ENCODE measurements around the gene PRIM2. TPM values are rescaled to one million over a fixed set of nuclear protein-coding genes. Genes with fewer than 3 reads are reported as not detected.
"Not testable (repeated sequence)": the region's sequence is repeated elsewhere in the genome, so short reads cannot be mapped to it uniquely, and the experiment has no call there.

PRIM2 gene
- total RNA-seq, 2 experiments from 2014 or later = 29.3 to 32.9 TPM

- H3K4me3 Mint-ChIP-seq; DNase-seq; H3K4me1 Mint-ChIP-seq; H3K27ac Mint-ChIP-seq; ATAC-seq (ENCODE audit: low read depth); H3K9me3 Mint-ChIP-seq; POLR2A ChIA-PET; H3K27me3 Mint-ChIP-seq: not testable (repeated sequence)
- peaks cover 11% of the 10 kb centered on the region for H3K36me3 Mint-ChIP-seq
Measured at GRCh38 chr6:57488551-57488950, 171.1 kb downstream of the PRIM2 start.

- ATAC-seq (ENCODE audit: low read depth); H3K27ac Mint-ChIP-seq; H3K4me1 Mint-ChIP-seq; H3K9me3 Mint-ChIP-seq; POLR2A ChIA-PET; H3K4me3 Mint-ChIP-seq; DNase-seq; H3K27me3 Mint-ChIP-seq: not testable (repeated sequence)
- H3K36me3 Mint-ChIP-seq = peaks cover 11% of the 10 kb centered on the region
Measured at GRCh38 chr6:57489887-57490286, 172.5 kb downstream of the PRIM2 start.

GRCh38 chr6:57491795-57492194 is 174.4 kb downstream of the PRIM2 start:
- DNase-seq; H3K36me3 Mint-ChIP-seq; ATAC-seq (ENCODE audit: low read depth); H3K4me3 Mint-ChIP-seq; H3K27ac Mint-ChIP-seq; H3K4me1 Mint-ChIP-seq; H3K9me3 Mint-ChIP-seq; H3K27me3 Mint-ChIP-seq; POLR2A ChIA-PET: not testable (repeated sequence)

- DNase-seq; H3K27ac Mint-ChIP-seq; H3K27me3 Mint-ChIP-seq; H3K9me3 Mint-ChIP-seq; ATAC-seq (ENCODE audit: low read depth); H3K36me3 Mint-ChIP-seq; POLR2A ChIA-PET; H3K4me1 Mint-ChIP-seq; H3K4me3 Mint-ChIP-seq: not testable (repeated sequence)
Measured at GRCh38 chr6:57496251-57496650, 178.8 kb downstream of the PRIM2 start.

- H3K36me3 Mint-ChIP-seq = peaks cover 13% of the 10 kb centered on the region
- H3K27ac Mint-ChIP-seq; H3K27me3 Mint-ChIP-seq; H3K4me1 Mint-ChIP-seq; DNase-seq; ATAC-seq (ENCODE audit: low read depth); POLR2A ChIA-PET; H3K9me3 Mint-ChIP-seq; H3K4me3 Mint-ChIP-seq: not testable (repeated sequence)
Measured at GRCh38 chr6:57500368-57501021, 183.1 kb downstream of the PRIM2 start.

- H3K4me1 Mint-ChIP-seq; H3K4me3 Mint-ChIP-seq; POLR2A ChIA-PET; H3K27ac Mint-ChIP-seq; H3K27me3 Mint-ChIP-seq; DNase-seq; H3K9me3 Mint-ChIP-seq; ATAC-seq (ENCODE audit: low read depth): not testable (repeated sequence)
- peaks cover 11% of the 10 kb centered on the region for H3K36me3 Mint-ChIP-seq
Measured at GRCh38 chr6:57502387-57502786, 185.0 kb downstream of the PRIM2 start.

GRCh38 chr6:57505251-57505650 is 187.8 kb downstream of the PRIM2 start:
- H3K9me3 Mint-ChIP-seq; H3K4me1 Mint-ChIP-seq; H3K27ac Mint-ChIP-seq; H3K4me3 Mint-ChIP-seq; POLR2A ChIA-PET; ATAC-seq (ENCODE audit: low read depth); DNase-seq; H3K27me3 Mint-ChIP-seq; H3K36me3 Mint-ChIP-seq: not testable (repeated sequence)

- DNase-seq; H3K4me1 Mint-ChIP-seq; POLR2A ChIA-PET; H3K36me3 Mint-ChIP-seq; H3K27ac Mint-ChIP-seq; H3K4me3 Mint-ChIP-seq; H3K9me3 Mint-ChIP-seq; H3K27me3 Mint-ChIP-seq; ATAC-seq (ENCODE audit: low read depth): not testable (repeated sequence)
Measured at GRCh38 chr6:57510390-57510789, 193.0 kb downstream of the PRIM2 start.

- ATAC-seq (ENCODE audit: low read depth); H3K27me3 Mint-ChIP-seq; H3K36me3 Mint-ChIP-seq; H3K9me3 Mint-ChIP-seq; H3K27ac Mint-ChIP-seq; H3K4me3 Mint-ChIP-seq; H3K4me1 Mint-ChIP-seq; DNase-seq; POLR2A ChIA-PET: not testable (repeated sequence)
Measured at GRCh38 chr6:57515171-57515570, 197.7 kb downstream of the PRIM2 start.

GRCh38 chr6:57515845-57516244 is 198.4 kb downstream of the PRIM2 start:
- ATAC-seq (ENCODE audit: low read depth); H3K36me3 Mint-ChIP-seq; H3K27ac Mint-ChIP-seq; H3K4me1 Mint-ChIP-seq; DNase-seq; H3K4me3 Mint-ChIP-seq; H3K27me3 Mint-ChIP-seq; H3K9me3 Mint-ChIP-seq; POLR2A ChIA-PET: not testable (repeated sequence)

GRCh38 chr6:57516776-57517175 is 199.3 kb downstream of the PRIM2 start:
- H3K27me3 Mint-ChIP-seq; H3K9me3 Mint-ChIP-seq; DNase-seq; POLR2A ChIA-PET; H3K4me1 Mint-ChIP-seq; H3K27ac Mint-ChIP-seq; H3K4me3 Mint-ChIP-seq; H3K36me3 Mint-ChIP-seq; ATAC-seq (ENCODE audit: low read depth): not testable (repeated sequence)

GRCh38 chr6:57519198-57519597 is 201.8 kb downstream of the PRIM2 start:
- H3K27me3 Mint-ChIP-seq; DNase-seq; H3K27ac Mint-ChIP-seq; POLR2A ChIA-PET; H3K4me3 Mint-ChIP-seq; ATAC-seq (ENCODE audit: low read depth); H3K9me3 Mint-ChIP-seq; H3K36me3 Mint-ChIP-seq; H3K4me1 Mint-ChIP-seq: not testable (repeated sequence)

GRCh38 chr6:57521085-57521484 is 203.7 kb downstream of the PRIM2 start:
- H3K27ac Mint-ChIP-seq; H3K4me3 Mint-ChIP-seq; H3K36me3 Mint-ChIP-seq; H3K27me3 Mint-ChIP-seq; H3K4me1 Mint-ChIP-seq; DNase-seq; POLR2A ChIA-PET; ATAC-seq (ENCODE audit: low read depth); H3K9me3 Mint-ChIP-seq: not testable (repeated sequence)

GRCh38 chr6:57523221-57523620 is 205.8 kb downstream of the PRIM2 start:
- H3K27ac Mint-ChIP-seq; POLR2A ChIA-PET; H3K4me3 Mint-ChIP-seq; ATAC-seq (ENCODE audit: low read depth); H3K36me3 Mint-ChIP-seq; DNase-seq; H3K9me3 Mint-ChIP-seq; H3K4me1 Mint-ChIP-seq; H3K27me3 Mint-ChIP-seq: not testable (repeated sequence)

GRCh38 chr6:57529755-57530154 is 212.3 kb downstream of the PRIM2 start:
- H3K4me3 Mint-ChIP-seq; H3K27me3 Mint-ChIP-seq; H3K27ac Mint-ChIP-seq; ATAC-seq (ENCODE audit: low read depth); H3K9me3 Mint-ChIP-seq; H3K36me3 Mint-ChIP-seq; DNase-seq; H3K4me1 Mint-ChIP-seq; POLR2A ChIA-PET: not testable (repeated sequence)

Data from activated naive CD8-positive, alpha-beta T cell treated with anti-CD3 and anti-CD28 coated beads, Interleukin-2, amount 10 ng/mL, durations not matched to agents 7 days and 5 days (primary cell).